Stimulated activated CD4-positive, alpha-beta T cell treated with anti-CD3 and anti-CD28 coated beads, Interleukin-2, amount 100 ng/mL, for 4 hours (primary cell): ENCODE results near the gene ATF6.

Experiments used
- DNase-seq: peaks from one replicate; pipeline ENCODE4 v3.0.0-alpha.2; 2020; ENCODE audit warnings: low read depth

Gene ATF6

GRCh38 chr1:161943737-161944136, 177.6 kb downstream of the ATF6 start:
- no peak for DNase-seq

GRCh38 chr1:161944381-161944780, 178.3 kb downstream of the ATF6 start:
- DNase-seq = no peak

GRCh38 chr1:161945306-161946060, 179.4 kb downstream of the ATF6 start:
- DNase-seq = no peak

GRCh38 chr1:161946071-161946987, 180.2 kb downstream of the ATF6 start:
- DNase-seq = no peak

- no peak for DNase-seq
These were observed 182.3 kb downstream of the ATF6 start for GRCh38 chr1:161948435-161948834.

GRCh38 chr1:161949548-161949947, 183.4 kb downstream of the ATF6 start:
- DNase-seq = no peak

- DNase-seq = no peak
These were observed 184.3 kb downstream of the ATF6 start for GRCh38 chr1:161950377-161950776.

GRCh38 chr1:161951646-161952045, 185.5 kb downstream of the ATF6 start:
- no peak for DNase-seq

GRCh38 chr1:161952607-161953172, 186.6 kb downstream of the ATF6 start:
- no peak for DNase-seq

GRCh38 chr1:161953256-161953920, 187.3 kb downstream of the ATF6 start:
- DNase-seq = no peak

GRCh38 chr1:161954050-161954449, 187.9 kb downstream of the ATF6 start:
- DNase-seq = no peak

GRCh38 chr1:161954466-161954865, 188.3 kb downstream of the ATF6 start:
- no peak for DNase-seq

- no peak for DNase-seq
These were observed 189.5 kb downstream of the ATF6 start for GRCh38 chr1:161955606-161956005.

- DNase-seq = no peak
These were observed 190.0 kb downstream of the ATF6 start for GRCh38 chr1:161956097-161956496.

- no peak for DNase-seq
These were observed 190.8 kb downstream of the ATF6 start for GRCh38 chr1:161956930-161957329.

GRCh38 chr1:161958425-161958824, 192.3 kb downstream of the ATF6 start:
- no peak for DNase-seq

- peak; percentile 43 for DNase-seq
These were observed 196.2 kb downstream of the ATF6 start for GRCh38 chr1:161962091-161962887.

- no peak for DNase-seq
These were observed 199.9 kb downstream of the ATF6 start for GRCh38 chr1:161966067-161966466.

GRCh38 chr1:161970036-161970435, 203.9 kb downstream of the ATF6 start:
- DNase-seq = no peak

- DNase-seq = no peak
These were observed 204.5 kb downstream of the ATF6 start for GRCh38 chr1:161970633-161971032.

GRCh38 chr1:161972828-161973227, 206.7 kb downstream of the ATF6 start:
- DNase-seq = no peak
